ENCODE results near the gene AMOTL1.

AMOTL1 gene

DNA sequence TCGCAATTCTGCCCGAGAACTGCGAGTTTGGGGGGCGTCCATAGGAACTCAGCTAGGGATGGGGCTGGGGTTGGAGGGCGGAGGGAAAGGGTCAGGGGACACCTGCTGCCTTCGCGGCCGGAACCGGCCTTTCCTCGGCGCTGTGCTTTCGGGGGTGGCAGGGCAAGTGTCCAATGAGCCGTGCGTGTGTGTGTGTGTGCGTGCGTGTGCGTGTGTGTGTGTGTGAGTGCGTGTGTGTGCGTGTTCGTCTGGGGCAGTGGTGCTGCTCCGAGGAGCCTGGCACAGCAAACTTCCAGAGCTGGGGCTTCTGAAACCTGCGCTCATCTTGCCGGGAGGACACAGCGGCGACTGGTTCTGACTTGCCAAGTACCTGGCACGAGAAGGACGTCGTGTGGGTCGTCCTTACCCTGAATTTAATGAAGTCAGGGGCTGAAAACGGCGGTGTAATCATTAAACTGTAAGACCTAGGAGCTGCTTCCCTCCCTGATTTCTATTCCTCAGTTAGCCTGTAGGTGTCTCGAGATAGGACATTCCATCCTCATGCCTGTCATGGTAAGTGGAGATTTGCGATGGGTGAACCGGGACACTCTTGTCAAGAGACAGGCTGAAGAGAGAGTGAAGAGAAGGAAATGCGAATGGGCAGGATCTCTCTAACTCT is 27.0 kb upstream of the AMOTL1 start:
- DNase-seq (ENCODE audit: low read depth in 2 of 2, low spot score in 1 of 2) = no peak

DNA sequence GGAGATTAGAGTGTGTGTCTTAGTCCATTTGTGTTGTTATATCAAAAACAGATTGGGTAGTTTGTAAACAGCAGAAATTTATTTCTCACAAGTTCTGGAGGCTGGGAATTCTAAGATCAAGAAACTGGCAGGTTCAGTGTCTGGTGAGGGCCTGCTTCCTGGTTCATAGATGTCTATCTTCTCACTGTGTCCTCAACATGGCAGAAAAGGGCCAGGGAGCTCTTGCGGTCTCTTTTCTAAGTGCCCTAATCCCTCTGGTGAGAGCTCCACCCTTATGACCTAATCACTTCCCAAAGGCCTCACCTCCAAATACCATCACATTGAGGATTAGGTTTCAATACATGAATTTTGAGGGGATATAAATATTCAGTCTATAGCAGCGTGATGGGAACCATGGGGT is 25.5 kb upstream of the AMOTL1 start:
- DNase-seq (ENCODE audit: low read depth in 2 of 2, low spot score in 1 of 2) = no peak

GRCh38 chr11:94746721-94747120 is 21.4 kb upstream of the AMOTL1 start:
- DNase-seq (ENCODE audit: low read depth in 2 of 2, low spot score in 1 of 2) = no peak

GRCh38 chr11:94747146-94747545 is 21.0 kb upstream of the AMOTL1 start:
- no peak for DNase-seq (ENCODE audit: low read depth in 2 of 2, low spot score in 1 of 2)

- no peak for DNase-seq (ENCODE audit: low read depth in 2 of 2, low spot score in 1 of 2)
Observed at GRCh38 chr11:94747601-94748041, 20.5 kb upstream of the AMOTL1 start.

GRCh38 chr11:94749369-94749768 is 18.8 kb upstream of the AMOTL1 start:
- no peak for DNase-seq (ENCODE audit: low read depth in 2 of 2, low spot score in 1 of 2)

DNA sequence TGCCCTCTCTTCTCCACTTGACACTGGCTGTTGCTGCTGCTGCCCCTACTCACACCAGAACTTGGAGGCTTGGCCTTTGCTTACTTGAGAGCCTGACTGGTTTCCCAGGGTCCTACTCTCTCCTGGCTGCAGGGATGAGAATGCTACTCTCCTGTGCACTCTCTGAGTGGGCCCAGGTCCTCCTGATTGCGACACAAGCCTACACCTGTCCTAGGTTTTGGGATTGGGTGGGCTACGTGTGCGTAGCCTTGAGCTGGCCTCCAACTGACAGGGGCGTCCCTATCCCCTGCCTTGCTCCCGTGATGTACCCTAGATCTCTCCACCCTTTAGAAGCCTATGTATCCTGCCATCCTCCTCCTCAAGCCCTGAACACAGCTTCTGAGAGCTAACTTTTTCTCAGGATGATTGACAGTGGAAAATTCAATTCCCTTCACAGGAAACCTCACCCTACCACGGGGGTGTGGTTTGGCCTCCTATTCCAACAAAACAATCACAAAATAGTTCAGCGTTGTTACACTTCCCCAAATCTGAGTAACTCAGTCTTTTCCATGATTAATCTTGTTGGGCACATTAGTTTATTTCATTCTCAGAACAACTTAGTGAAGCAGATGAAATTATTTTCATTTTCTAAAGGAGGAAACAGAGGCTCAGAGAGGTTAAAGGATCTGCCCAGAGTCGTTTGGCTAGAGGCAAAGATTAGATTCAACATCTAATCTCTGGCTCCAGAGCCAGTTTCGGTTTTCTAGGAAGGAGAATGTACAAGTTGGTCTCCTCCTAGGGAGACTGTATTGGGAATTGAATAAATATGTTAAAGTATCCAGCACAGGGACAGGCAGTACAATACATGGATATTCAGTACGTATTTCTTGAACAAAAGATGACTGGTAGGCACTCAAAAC is 17.6 kb upstream of the AMOTL1 start:
- DNase-seq (ENCODE audit: low read depth in 2 of 2, low spot score in 1 of 2) = no peak

- DNase-seq (ENCODE audit: low read depth in 2 of 2, low spot score in 1 of 2) = no peak
Observed at GRCh38 chr11:94751218-94751609, 16.9 kb upstream of the AMOTL1 start.

- DNase-seq (ENCODE audit: low read depth in 2 of 2, low spot score in 1 of 2) = no peak
Observed at GRCh38 chr11:94751786-94752185, 16.4 kb upstream of the AMOTL1 start.

DNA sequence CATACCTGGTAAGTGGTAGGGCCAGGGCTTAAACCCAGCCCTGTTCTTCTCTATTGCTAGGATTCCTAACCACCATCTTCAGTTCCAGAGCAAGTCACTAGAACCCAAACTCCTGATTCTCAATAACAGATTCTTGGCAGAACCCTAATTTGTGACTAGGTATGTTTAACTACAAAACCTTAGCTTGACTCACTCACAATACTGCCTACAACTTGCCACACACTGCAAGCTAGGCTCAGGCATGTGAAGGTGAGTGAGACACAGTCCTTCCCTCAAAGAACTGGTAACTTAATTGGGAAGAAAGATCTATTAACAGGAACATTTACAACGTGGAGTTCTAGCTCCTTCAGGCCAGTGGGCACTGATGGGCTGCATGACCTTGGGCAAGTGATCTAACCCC is 14.5 kb upstream of the AMOTL1 start:
- no peak for DNase-seq (ENCODE audit: low read depth in 2 of 2, low spot score in 1 of 2)

DNA sequence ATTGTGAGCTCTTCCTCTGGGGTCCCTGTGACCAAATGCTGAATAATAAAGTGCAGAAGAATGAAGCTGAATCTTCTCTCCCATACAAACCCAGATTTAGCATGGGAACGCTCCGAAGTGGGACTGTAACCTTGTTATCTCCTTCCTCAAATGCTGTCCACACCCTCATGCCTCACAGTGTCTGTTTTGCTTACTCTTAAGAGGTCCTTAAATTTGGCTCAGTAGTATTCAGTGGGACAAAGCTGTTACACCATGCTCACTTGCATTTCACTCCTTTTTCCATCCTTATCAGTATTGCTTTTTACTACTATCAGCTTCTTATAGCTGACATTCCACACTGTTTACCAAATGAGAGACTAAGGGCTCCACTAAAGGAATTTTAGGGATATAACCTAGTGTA is 13.8 kb upstream of the AMOTL1 start:
- DNase-seq (ENCODE audit: low read depth in 2 of 2, low spot score in 1 of 2) = no peak

DNA sequence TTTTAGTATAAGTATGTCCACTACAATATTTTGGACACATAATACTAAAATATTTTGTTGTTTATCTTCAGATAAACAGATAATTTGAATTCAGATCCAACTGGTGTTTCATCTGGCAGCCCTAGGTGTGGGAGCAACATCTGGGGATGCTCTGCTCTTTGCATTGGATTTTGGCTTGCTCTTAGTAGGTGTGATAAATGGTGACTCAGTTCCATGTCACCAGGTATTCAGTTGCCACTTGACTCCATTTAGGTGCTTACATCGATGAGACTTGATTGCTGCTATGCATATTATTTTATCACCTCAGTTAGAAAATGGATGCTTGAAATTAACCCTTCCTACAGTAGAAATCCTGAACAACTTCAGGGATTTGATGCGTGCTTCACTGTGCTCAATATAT is 13.3 kb upstream of the AMOTL1 start:
- no peak for DNase-seq (ENCODE audit: low read depth in 2 of 2, low spot score in 1 of 2)

GRCh38 chr11:94755494-94755893 is 12.7 kb upstream of the AMOTL1 start:
- DNase-seq (ENCODE audit: low read depth in 2 of 2, low spot score in 1 of 2) = no peak

GRCh38 chr11:94757037-94757735 is 11.0 kb upstream of the AMOTL1 start:
- no peak for DNase-seq (ENCODE audit: low read depth in 2 of 2, low spot score in 1 of 2)

DNA sequence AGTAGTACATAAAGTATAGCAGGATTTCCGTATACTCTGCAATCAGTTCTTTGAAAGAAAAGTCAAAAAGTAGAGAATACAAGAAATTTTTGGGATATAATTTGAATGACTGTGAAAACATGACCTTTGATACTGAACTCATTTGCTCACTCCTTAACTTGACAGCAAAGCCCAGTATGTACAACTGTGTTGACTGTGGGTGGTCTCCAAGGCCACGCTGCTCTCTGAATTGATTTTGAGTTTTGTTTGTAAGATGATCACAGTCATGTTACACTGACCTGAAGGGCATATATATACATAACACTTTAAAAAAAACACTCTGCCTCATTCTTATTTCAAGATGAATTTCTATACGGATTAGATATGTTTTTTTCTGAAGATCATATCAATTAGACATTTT is 9.5 kb upstream of the AMOTL1 start:
- no peak for DNase-seq (ENCODE audit: low read depth in 2 of 2, low spot score in 1 of 2)

- DNase-seq (ENCODE audit: low read depth in 2 of 2, low spot score in 1 of 2) = no peak
Observed at GRCh38 chr11:94759522-94759921, 8.6 kb upstream of the AMOTL1 start.

DNA sequence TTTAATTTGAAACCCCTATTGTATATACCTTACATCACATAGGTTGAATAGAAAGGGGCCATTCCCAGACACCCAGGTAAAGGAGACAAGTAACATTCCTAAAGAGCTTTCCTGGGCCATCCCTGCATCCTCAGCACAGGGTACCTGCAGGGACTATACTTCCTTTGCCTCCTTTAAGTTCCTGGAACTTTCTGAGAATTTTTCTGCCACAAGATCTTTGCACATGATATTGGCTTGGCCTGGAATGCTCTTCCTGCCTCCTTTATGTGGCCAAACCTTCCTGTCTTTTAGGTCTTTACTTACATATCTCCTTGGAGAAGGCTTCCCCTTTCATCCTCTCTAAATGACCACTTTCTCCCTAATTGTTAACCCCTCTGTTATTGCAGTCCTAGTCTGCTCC is 7.9 kb upstream of the AMOTL1 start:
- DNase-seq (ENCODE audit: low read depth in 2 of 2, low spot score in 1 of 2) = no peak

- DNase-seq (ENCODE audit: low read depth in 2 of 2, low spot score in 1 of 2) = no peak
Observed at GRCh38 chr11:94762208-94762607, 5.9 kb upstream of the AMOTL1 start.

DNA sequence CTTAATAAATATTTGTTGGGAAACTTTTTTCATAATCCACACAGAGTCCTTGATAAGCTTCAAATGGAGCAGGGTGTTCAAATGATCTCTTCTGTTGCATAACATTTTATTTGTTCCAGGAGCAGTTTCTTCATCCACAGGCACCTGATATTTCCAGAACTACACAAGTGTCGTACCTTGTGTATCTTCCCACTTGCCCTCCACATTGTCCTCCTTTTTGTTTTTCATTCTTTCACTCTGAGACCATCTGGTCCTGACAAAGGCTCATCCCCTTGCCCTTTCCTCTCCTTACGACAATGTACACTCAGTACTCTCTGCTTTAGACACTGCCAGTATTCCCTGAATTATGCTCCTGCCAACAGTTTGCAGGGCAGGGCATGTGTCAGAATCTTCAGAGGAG is 5.2 kb upstream of the AMOTL1 start:
- DNase-seq (ENCODE audit: low read depth in 2 of 2, low spot score in 1 of 2) = no peak

- DNase-seq (ENCODE audit: low read depth in 2 of 2, low spot score in 1 of 2) = no peak
Observed at GRCh38 chr11:94766713-94767206, 1.4 kb upstream of the AMOTL1 start.

- no peak for DNase-seq (ENCODE audit: low read depth in 2 of 2, low spot score in 1 of 2)
Observed at GRCh38 chr11:94767291-94767690, 865 bp upstream of the AMOTL1 start.

Measured in stimulated activated CD8-positive, alpha-beta memory T cell treated with anti-CD3 and anti-CD28 coated beads, Interleukin-4, amount 100 ng/mL, for 4 hours (primary cell).